Right lobe of liver (tissue), 4 donors: ENCODE data around the gene CCDC88A.

Experiments used
- CTCF ChIP-seq, 4 donors: fragments of 200-600 bp in 3 of 4; fragments of 450-650 bp in 1 of 4; IDR thresholded peaks; one replicate each; pipeline versions ENCODE4 v1.5.1 to v1.8.0; 2016 to 2022; ENCODE audit warnings: antibody characterized with exemption in 4 of 4, mild to moderate bottlenecking in 2 of 4
- POLR2A ChIP-seq: fragments of 450-650 bp; IDR thresholded peaks from one replicate; pipeline ENCODE4 v1.6.1; 2017; ENCODE audit warnings: antibody characterized with exemption, mild to moderate bottlenecking
- donor health status: DM: no; HTN: no; CAD: no.
- donor health status: DM: no; HTN: no; CAD: no.
- donor health status: DM: no; HTN: yes; CAD: no.

GRCh38 chr2:55371376-55371775 is 48.3 kb downstream of the CCDC88A start:
- TF ChIP-seq CTCF (IDR thresholded peaks at IDR 0.05) = no peak
- TF ChIP-seq POLR2A = no peak
